RWPE2 (cell line): ENCODE data around the gene SMTNL1.

Experiments
- ATAC-seq: fragments of 200-7000 bp; cut with Tn5 transposase; 3 replicates; pipeline ENCODE4 v1.9.1; 2021; ENCODE audit warnings: low read depth
- DNase-seq: peaks from one replicate; pipeline ENCODE4 v3.0.0-alpha.2; 2020; ENCODE audit warnings: low spot score
- H3K27ac ChIP-seq: fragments of 450-650 bp; 2 replicates; pipeline ENCODE4 v1.5.1; 2017; ENCODE audit warnings: mild to moderate bottlenecking; ENCODE audit not compliant: poor library complexity, severe bottlenecking
- H3K27me3 ChIP-seq: fragments of 250-450 bp; sonication (Bioruptor Pico); 2 replicates; pipeline ENCODE4 v1.5.1; 2021; ENCODE audit warnings: mild to moderate bottlenecking, moderate library complexity; ENCODE audit not compliant: insufficient read depth, poor library complexity, severe bottlenecking
- H3K36me3 ChIP-seq: fragments of 250-450 bp; sonication (Bioruptor Pico); 2 replicates; pipeline ENCODE4 v1.5.1; 2020; ENCODE audit warnings: low read depth, mild to moderate bottlenecking, moderate library complexity
- H3K4me1 ChIP-seq: fragments of 250-450 bp; sonication (Bioruptor Pico); 2 replicates; pipeline ENCODE4 v1.5.1; 2021; ENCODE audit warnings: mild to moderate bottlenecking, moderate library complexity; ENCODE audit not compliant: insufficient read depth, poor library complexity, severe bottlenecking
- H3K4me3 ChIP-seq: fragments of 250-450 bp; sonication (Bioruptor Pico); 2 replicates; pipeline ENCODE4 v1.5.1; 2021; ENCODE audit warnings: mild to moderate bottlenecking, moderate library complexity; ENCODE audit not compliant: severe bottlenecking
- H3K9me3 ChIP-seq: fragments of 250-450 bp; sonication (Bioruptor Pico); 2 replicates; pipeline ENCODE4 v1.5.1; 2021; ENCODE audit warnings: mild to moderate bottlenecking, moderate library complexity; ENCODE audit not compliant: severe bottlenecking
- CTCF ChIP-seq: fragments of 450-650 bp; IDR thresholded peaks from one replicate; pipeline ENCODE4 v1.5.1; 2017; ENCODE audit warnings: mild to moderate bottlenecking, moderate library complexity; ENCODE audit not compliant: poor library complexity, severe bottlenecking

The SMTNL1 gene

GRCh38 chr11:57501953-57502352 is 35.4 kb upstream of the SMTNL1 start:
- no peak for TF ChIP-seq CTCF
- no peaks in the 10 kb centered on the region for H3K4me1 ChIP-seq
- H3K27ac ChIP-seq: no peak overlapping the region
- no peak overlapping the region for H3K4me3 ChIP-seq
- DNase-seq: no peak
- no peaks in the 10 kb centered on the region for H3K27me3 ChIP-seq
- H3K36me3 ChIP-seq: no peaks in the 10 kb centered on the region
- H3K9me3 ChIP-seq: no peaks in the 10 kb centered on the region
- ATAC-seq: no peak

- H3K27me3 ChIP-seq: no peaks in the 10 kb centered on the region
- H3K4me1 ChIP-seq: no peaks in the 10 kb centered on the region
Measured at GRCh38 chr11:57502376-57502775, 35.0 kb upstream of the SMTNL1 start.

GRCh38 chr11:57502870-57503269 is 34.5 kb upstream of the SMTNL1 start:
- Histone ChIP-seq H3K27me3 (no peaks in the 10 kb centered on the region), H3K4me3 (no peak overlapping the region), H3K4me1 (no peaks in the 10 kb centered on the region), H3K27ac (no peak overlapping the region), H3K9me3 (no peaks in the 10 kb centered on the region), H3K36me3 (no peaks in the 10 kb centered on the region)
- DNase-seq (no peak), ATAC-seq (no peak)
- no peak for TF ChIP-seq CTCF

More at GRCh38 chr11:57502376-57502775, 35.0 kb upstream of the SMTNL1 start:
- no peaks in the 10 kb centered on the region for H3K36me3 ChIP-seq
- no peak overlapping the region for H3K4me3 ChIP-seq
- no peak for DNase-seq
- H3K9me3 ChIP-seq: no peaks in the 10 kb centered on the region
- ATAC-seq: no peak
- TF ChIP-seq CTCF: no peak
- H3K27ac ChIP-seq: no peak overlapping the region

GRCh38 chr11:57504511-57504910 is 32.9 kb upstream of the SMTNL1 start:
- no peak for DNase-seq
- TF ChIP-seq CTCF: no peak
- H3K27me3 ChIP-seq: no peaks in the 10 kb centered on the region
- H3K36me3 ChIP-seq: no peaks in the 10 kb centered on the region
- H3K27ac ChIP-seq: no peak overlapping the region
- no peaks in the 10 kb centered on the region for H3K9me3 ChIP-seq
- H3K4me1 ChIP-seq: no peaks in the 10 kb centered on the region
- ATAC-seq: no peak
- no peak overlapping the region for H3K4me3 ChIP-seq

GRCh38 chr11:57506522-57506921 is 30.9 kb upstream of the SMTNL1 start:
- no peaks in the 10 kb centered on the region for H3K27me3 ChIP-seq
- no peaks in the 10 kb centered on the region for H3K9me3 ChIP-seq
- no peak overlapping the region for H3K4me3 ChIP-seq
- no peaks in the 10 kb centered on the region for H3K4me1 ChIP-seq
- no peak for TF ChIP-seq CTCF
- ATAC-seq: no peak
- DNase-seq: no peak
- H3K27ac ChIP-seq: no peak overlapping the region
- no peaks in the 10 kb centered on the region for H3K36me3 ChIP-seq
